HCT116 (cell line): Measurements from ENCODE around the gene IRX6.

Experiments used
- CBX3 ChIP-seq: IDR thresholded peaks from 2 replicates; pipeline ENCODE4 v1.6.1; 2012; ENCODE audit warnings: low read depth
- CTCF ChIP-seq, 3 experiments: fragments of 200-600 bp in 1 of 3; sonication (generic) in 1 of 3; IDR thresholded peaks in 2 of 3; conservative IDR thresholded peaks in 1 of 3; 2 replicates each; pipeline ENCODE4 v1.5.1; 2012 to 2017; ENCODE audit warnings: low read depth in 2 of 3, low read length in 2 of 3, antibody characterized with exemption in 1 of 3, borderline replicate concordance in 1 of 3, control low read depth in 1 of 3, mild to moderate bottlenecking in 1 of 3, mixed read lengths in 1 of 3, mixed run types in 1 of 3, moderate library complexity in 1 of 3; ENCODE audit not compliant: insufficient read depth in 1 of 3
- EGR1 ChIP-seq: IDR thresholded peaks from 2 replicates; pipeline ENCODE4 v1.6.1; 2012; ENCODE audit warnings: low read depth
- POLR2A ChIP-seq: IDR thresholded peaks from 2 replicates; pipeline ENCODE4 v1.7.0; 2011; ENCODE audit warnings: borderline replicate concordance; ENCODE audit not compliant: insufficient read depth, insufficient read length; ENCODE audit errors: extremely low read depth
- POLR2AphosphoS5 ChIP-seq: IDR thresholded peaks from 2 replicates; pipeline ENCODE4 v1.6.1; 2011; ENCODE audit warnings: mild to moderate bottlenecking, low read depth, low read length, moderate library complexity

- no peak for TF ChIP-seq CTCF (IDR thresholded peaks at IDR 0.05 in 2 of 3, conservative IDR thresholded peaks at IDR 0.05 in 1 of 3; ENCODE audit: borderline replicate concordance in 1 of 3, insufficient read depth in 1 of 3, low read depth in 2 of 3, low read length in 2 of 3)
- no peak for TF ChIP-seq POLR2A
- TF ChIP-seq POLR2AphosphoS5, result no peak
- TF ChIP-seq CBX3, result no peak
- no peak for TF ChIP-seq EGR1
Measured at GRCh38 chr16:55292491-55292890, 31.5 kb upstream of the IRX6 start.
